HCT116 (cell line): Measurements from ENCODE around the gene ATP8A2. TPM values are rescaled to one million over a fixed set of nuclear protein-coding genes. Genes with fewer than 3 reads are reported as not detected.

Experiments
- ATAC-seq: fragments of 200-7000 bp; cut with Tn5 transposase; 2 replicates; pipeline ENCODE4 v1.9.1; 2020; ENCODE audit warnings: mild to moderate bottlenecking, moderate library complexity
- BruUV-seq: library from RNA; stranded (reverse); fragments of 400-500 nt; replicated peaks from 2 replicates; lab custom pipeline; 2021; lab: Mats Ljungman, UMichigan
- CTCF ChIA-PET: fragments of 300-600 bp; sonication (Branson Sonifier 250); formaldehyde crosslinking; loops from one replicate; lab custom pipeline; 2021; ENCODE audit warnings: antibody characterized with exemption; lab: Charles Lee
- POLR2A ChIA-PET: fragments of 300-600, 350-600 bp; sonication (Branson Sonifier 250); formaldehyde crosslinking; loops from one replicate; lab custom pipeline; 2021; ENCODE audit warnings: antibody characterized with exemption; lab: Charles Lee
- RAD21 ChIA-PET, 2 experiments: fragments of 300-600 bp; sonication (Branson Sonifier 250); formaldehyde crosslinking; loops; one replicate each; lab custom pipeline; 2023; ENCODE audit warnings: low total read pairs in 2 of 2; ENCODE audit not compliant: uncharacterized antibody in 2 of 2, unreplicated experiment in 2 of 2, low non-redundant PET in 1 of 2; lab: Charles Lee
- DNase-seq: peaks from one replicate; pipeline ENCODE4 v3.0.0-alpha.2; 2010; ENCODE audit warnings: low read depth, low spot score
- H2AFZ ChIP-seq: fragments of 200-600 bp; shearing (Covaris generic), sonication (generic); 2 replicates; pipeline ENCODE4 v1.6.1; 2017; ENCODE audit warnings: low read depth, mixed run types, mixed read lengths, antibody characterized with exemption, low read length; ENCODE audit not compliant: poor library complexity, severe bottlenecking
- H3K27ac ChIP-seq: 2 replicates; pipeline ENCODE4 v1.5.1; 2012; ENCODE audit warnings: low read depth, low read length
- H3K27me3 ChIP-seq: fragments of 200-600 bp; sonication (generic); 2 replicates; pipeline ENCODE4 v1.6.1; 2016; ENCODE audit warnings: mixed run types, low read length, mixed read lengths; ENCODE audit not compliant: insufficient read depth
- H3K36me3 ChIP-seq, 2 experiments: fragments of 200-500 bp in 1 of 2; fragments of 200-600 bp in 1 of 2; sonication (Bioruptor generic) in 1 of 2; sonication (generic) in 1 of 2; 2 replicates each; pipeline versions ENCODE4 v1.5.1 to v1.6.1; 2014 to 2016; ENCODE audit warnings: low read length in 2 of 2, inconsistent platforms in 1 of 2, mixed read lengths in 1 of 2, mixed run types in 1 of 2; ENCODE audit not compliant: insufficient read depth in 2 of 2, control insufficient read depth in 1 of 2
- H3K4me1 ChIP-seq, 2 experiments: fragments of 200-600 bp in 1 of 2; sonication (generic) in 1 of 2; 2 replicates each; pipeline versions ENCODE4 v1.5.1 to v1.6.1; 2012 to 2017; ENCODE audit warnings: low read length in 2 of 2, inconsistent platforms in 1 of 2, mild to moderate bottlenecking in 1 of 2, mixed read lengths in 1 of 2, mixed run types in 1 of 2, moderate library complexity in 1 of 2; ENCODE audit not compliant: insufficient read depth in 2 of 2, control insufficient read depth in 1 of 2
- H3K4me2 ChIP-seq: fragments of 200-600 bp; sonication (generic); 2 replicates; pipeline ENCODE4 v1.6.1; 2017; ENCODE audit warnings: mixed run types, low read length, mixed read lengths
- H3K4me3 ChIP-seq, 2 experiments: fragments of 200-600 bp in 1 of 2; sonication (generic) in 1 of 2; replicated peaks in 1 of 2; 2 replicates each; pipeline ENCODE4 v1.5.1; 2011 to 2016; ENCODE audit warnings: low read length in 2 of 2, control low read depth in 1 of 2, low read depth in 1 of 2, mild to moderate bottlenecking in 1 of 2, mixed read lengths in 1 of 2, mixed run types in 1 of 2
- H3K79me2 ChIP-seq: fragments of 200-600 bp; sonication (generic); 2 replicates; pipeline ENCODE4 v1.6.1; 2017; ENCODE audit warnings: mild to moderate bottlenecking, mixed run types, low read length, moderate library complexity, mixed read lengths; ENCODE audit not compliant: insufficient read depth
- H3K9ac ChIP-seq: fragments of 200-600 bp; sonication (generic); 2 replicates; pipeline ENCODE4 v1.6.1; 2016; ENCODE audit warnings: low read length, mixed read lengths
- H3K9me2 ChIP-seq: fragments of 200-600 bp; sonication (generic), shearing (Covaris generic); 2 replicates; pipeline ENCODE4 v1.6.1; 2017; ENCODE audit warnings: mixed run types, mild to moderate bottlenecking, moderate library complexity; ENCODE audit not compliant: insufficient read depth
- H3K9me3 ChIP-seq, 2 experiments: fragments of 200-500 bp in 1 of 2; fragments of 200-600 bp in 1 of 2; sonication (Bioruptor generic) in 1 of 2; sonication (generic) in 1 of 2; 2 replicates each; pipeline ENCODE4 v1.6.1; 2014 to 2017; ENCODE audit warnings: low read length in 2 of 2, mixed read lengths in 2 of 2, inconsistent platforms in 1 of 2, low read depth in 1 of 2, mild to moderate bottlenecking in 1 of 2, mixed run types in 1 of 2, moderate library complexity in 1 of 2; ENCODE audit not compliant: control insufficient read depth in 1 of 2, insufficient read depth in 1 of 2
- H4K20me1 ChIP-seq: fragments of 200-600 bp; sonication (generic), shearing (Covaris generic); 2 replicates; pipeline ENCODE4 v1.6.1; 2017; ENCODE audit warnings: mixed run types, mild to moderate bottlenecking, moderate library complexity; ENCODE audit not compliant: insufficient read depth
- CBX3 ChIP-seq: IDR thresholded peaks from 2 replicates; pipeline ENCODE4 v1.6.1; 2012; ENCODE audit warnings: low read depth
- CEBPB ChIP-seq: IDR thresholded peaks from 2 replicates; pipeline ENCODE4 v1.6.1; 2012; ENCODE audit warnings: low read depth
- EGR1 ChIP-seq: IDR thresholded peaks from 2 replicates; pipeline ENCODE4 v1.6.1; 2012; ENCODE audit warnings: low read depth
- POLR2AphosphoS5 ChIP-seq: IDR thresholded peaks from 2 replicates; pipeline ENCODE4 v1.6.1; 2011; ENCODE audit warnings: mild to moderate bottlenecking, low read depth, low read length, moderate library complexity
- RAD21 ChIP-seq: IDR thresholded peaks from 2 replicates; pipeline ENCODE4 v1.6.1; 2012; ENCODE audit warnings: low read depth, mild to moderate bottlenecking
- SIN3A ChIP-seq: IDR thresholded peaks from 2 replicates; pipeline ENCODE4 v1.6.1; 2012; ENCODE audit warnings: low read depth
- TCF7L2 ChIP-seq: IDR thresholded peaks from 2 replicates; pipeline ENCODE4 v1.7.0; 2011; ENCODE audit warnings: borderline replicate concordance, inconsistent platforms; ENCODE audit not compliant: insufficient read depth, insufficient read length; ENCODE audit errors: extremely low read depth
- YY1 ChIP-seq: IDR thresholded peaks from 2 replicates; pipeline ENCODE4 v1.6.1; 2011; ENCODE audit warnings: low read length, low read depth, moderate library complexity, mild to moderate bottlenecking; ENCODE audit not compliant: insufficient replicate concordance; ENCODE audit errors: extremely low read depth
- ZFX ChIP-seq: fragments of 450-650 bp; IDR thresholded peaks from 2 replicates; pipeline ENCODE4 v1.6.1; 2017
- ZNF274 ChIP-seq: fragments of 200-500 bp; sonication (Bioruptor generic); IDR thresholded peaks from 2 replicates; pipeline ENCODE4 v1.6.1; 2014; ENCODE audit warnings: mild to moderate bottlenecking, low read depth, low read length, inconsistent platforms
- intact Hi-C: fragments of 100-400 bp; cut with micrococcal nuclease; formaldehyde crosslinking; loops from 2 replicates; pipeline ENCODE4 v1.10.0; 2022
- total RNA-seq: library from RNA; stranded (reverse); gene quantifications from one replicate; pipeline ENCODE4 v1.2.1, GENCODE V29; 2021; ENCODE audit not compliant: unreplicated experiment
- TF ChIP-seq, protein P1 (sequence below): IDR thresholded peaks from 2 replicates; pipeline ENCODE4 v1.6.1; 2012
- TF ChIP-seq, protein P2 (sequence below): IDR thresholded peaks from 2 replicates; pipeline ENCODE4 v1.6.1; 2011; ENCODE audit warnings: mild to moderate bottlenecking, low read length, moderate library complexity; ENCODE audit not compliant: insufficient replicate concordance; ENCODE audit errors: extremely low read depth
- TF ChIP-seq, protein P3 (sequence below), 3 experiments: fragments of 200-600 bp in 1 of 3; sonication (generic) in 1 of 3; IDR thresholded peaks in 2 of 3; conservative IDR thresholded peaks in 1 of 3; 2 replicates each; pipeline ENCODE4 v1.5.1; 2012 to 2017; ENCODE audit warnings: low read depth in 2 of 3, low read length in 2 of 3, antibody characterized with exemption in 1 of 3, borderline replicate concordance in 1 of 3, control low read depth in 1 of 3, mild to moderate bottlenecking in 1 of 3, mixed read lengths in 1 of 3, mixed run types in 1 of 3, moderate library complexity in 1 of 3; ENCODE audit not compliant: insufficient read depth in 1 of 3
- TF ChIP-seq, protein P4 (sequence below): IDR thresholded peaks from 2 replicates; pipeline ENCODE4 v1.6.1; 2012; ENCODE audit warnings: low read depth

ATP8A2 gene
- total RNA-seq, 1 experiment from 2014 or later = not detected

DNA sequence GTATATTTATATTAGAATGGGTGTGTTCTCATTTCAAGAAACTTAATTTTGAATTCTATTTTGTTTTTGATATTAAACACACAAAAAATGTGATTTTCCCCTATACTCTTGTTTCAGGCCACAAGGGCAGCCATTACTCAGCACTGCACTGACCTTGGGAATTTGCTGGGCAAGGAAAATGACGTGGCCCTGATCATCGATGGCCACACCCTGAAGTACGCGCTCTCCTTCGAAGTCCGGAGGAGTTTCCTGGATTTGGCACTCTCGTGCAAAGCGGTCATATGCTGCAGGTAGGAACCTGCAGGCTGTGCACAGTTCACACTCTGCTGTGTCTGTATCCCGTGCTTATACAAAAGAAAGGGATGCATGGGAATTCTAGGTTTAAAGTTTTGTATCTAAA is 327.3 kb downstream of the ATP8A2 start:
- ATAC-seq = no peak
- intact Hi-C loops = no loop called here
- RAD21 ChIA-PET = no interaction called here
- no peaks in the 10 kb centered on the region for H4K20me1 ChIP-seq
- no peak overlapping the region for H3K4me2 ChIP-seq
- no peak for TF ChIP-seq RAD21
- no peak for TF ChIP-seq ZNF274
- no peak for TF ChIP-seq ZFX
- TF ChIP-seq YY1 = no peak
- no peak for TF ChIP-seq CBX3
- TF ChIP-seq CEBPB = no peak
- TF ChIP-seq, protein P1, sequence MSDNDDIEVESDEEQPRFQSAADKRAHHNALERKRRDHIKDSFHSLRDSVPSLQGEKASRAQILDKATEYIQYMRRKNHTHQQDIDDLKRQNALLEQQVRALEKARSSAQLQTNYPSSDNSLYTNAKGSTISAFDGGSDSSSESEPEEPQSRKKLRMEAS = no peak
- TF ChIP-seq SIN3A = no peak
- no peak for TF ChIP-seq EGR1
- no peak for TF ChIP-seq TCF7L2
- TF ChIP-seq POLR2AphosphoS5 = no peak
- TF ChIP-seq, protein P2, sequence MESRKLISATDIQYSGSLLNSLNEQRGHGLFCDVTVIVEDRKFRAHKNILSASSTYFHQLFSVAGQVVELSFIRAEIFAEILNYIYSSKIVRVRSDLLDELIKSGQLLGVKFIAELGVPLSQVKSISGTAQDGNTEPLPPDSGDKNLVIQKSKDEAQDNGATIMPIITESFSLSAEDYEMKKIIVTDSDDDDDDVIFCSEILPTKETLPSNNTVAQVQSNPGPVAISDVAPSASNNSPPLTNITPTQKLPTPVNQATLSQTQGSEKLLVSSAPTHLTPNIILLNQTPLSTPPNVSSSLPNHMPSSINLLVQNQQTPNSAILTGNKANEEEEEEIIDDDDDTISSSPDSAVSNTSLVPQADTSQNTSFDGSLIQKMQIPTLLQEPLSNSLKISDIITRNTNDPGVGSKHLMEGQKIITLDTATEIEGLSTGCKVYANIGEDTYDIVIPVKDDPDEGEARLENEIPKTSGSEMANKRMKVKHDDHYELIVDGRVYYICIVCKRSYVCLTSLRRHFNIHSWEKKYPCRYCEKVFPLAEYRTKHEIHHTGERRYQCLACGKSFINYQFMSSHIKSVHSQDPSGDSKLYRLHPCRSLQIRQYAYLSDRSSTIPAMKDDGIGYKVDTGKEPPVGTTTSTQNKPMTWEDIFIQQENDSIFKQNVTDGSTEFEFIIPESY = no peak
- TF ChIP-seq, protein P3, sequence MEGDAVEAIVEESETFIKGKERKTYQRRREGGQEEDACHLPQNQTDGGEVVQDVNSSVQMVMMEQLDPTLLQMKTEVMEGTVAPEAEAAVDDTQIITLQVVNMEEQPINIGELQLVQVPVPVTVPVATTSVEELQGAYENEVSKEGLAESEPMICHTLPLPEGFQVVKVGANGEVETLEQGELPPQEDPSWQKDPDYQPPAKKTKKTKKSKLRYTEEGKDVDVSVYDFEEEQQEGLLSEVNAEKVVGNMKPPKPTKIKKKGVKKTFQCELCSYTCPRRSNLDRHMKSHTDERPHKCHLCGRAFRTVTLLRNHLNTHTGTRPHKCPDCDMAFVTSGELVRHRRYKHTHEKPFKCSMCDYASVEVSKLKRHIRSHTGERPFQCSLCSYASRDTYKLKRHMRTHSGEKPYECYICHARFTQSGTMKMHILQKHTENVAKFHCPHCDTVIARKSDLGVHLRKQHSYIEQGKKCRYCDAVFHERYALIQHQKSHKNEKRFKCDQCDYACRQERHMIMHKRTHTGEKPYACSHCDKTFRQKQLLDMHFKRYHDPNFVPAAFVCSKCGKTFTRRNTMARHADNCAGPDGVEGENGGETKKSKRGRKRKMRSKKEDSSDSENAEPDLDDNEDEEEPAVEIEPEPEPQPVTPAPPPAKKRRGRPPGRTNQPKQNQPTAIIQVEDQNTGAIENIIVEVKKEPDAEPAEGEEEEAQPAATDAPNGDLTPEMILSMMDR (IDR thresholded peaks at IDR 0.05 in 2 of 3, conservative IDR thresholded peaks at IDR 0.05 in 1 of 3; ENCODE audit: borderline replicate concordance in 1 of 3, insufficient read depth in 1 of 3, low read depth in 2 of 3, low read length in 2 of 3) = no peak
- TF ChIP-seq, protein P4, sequence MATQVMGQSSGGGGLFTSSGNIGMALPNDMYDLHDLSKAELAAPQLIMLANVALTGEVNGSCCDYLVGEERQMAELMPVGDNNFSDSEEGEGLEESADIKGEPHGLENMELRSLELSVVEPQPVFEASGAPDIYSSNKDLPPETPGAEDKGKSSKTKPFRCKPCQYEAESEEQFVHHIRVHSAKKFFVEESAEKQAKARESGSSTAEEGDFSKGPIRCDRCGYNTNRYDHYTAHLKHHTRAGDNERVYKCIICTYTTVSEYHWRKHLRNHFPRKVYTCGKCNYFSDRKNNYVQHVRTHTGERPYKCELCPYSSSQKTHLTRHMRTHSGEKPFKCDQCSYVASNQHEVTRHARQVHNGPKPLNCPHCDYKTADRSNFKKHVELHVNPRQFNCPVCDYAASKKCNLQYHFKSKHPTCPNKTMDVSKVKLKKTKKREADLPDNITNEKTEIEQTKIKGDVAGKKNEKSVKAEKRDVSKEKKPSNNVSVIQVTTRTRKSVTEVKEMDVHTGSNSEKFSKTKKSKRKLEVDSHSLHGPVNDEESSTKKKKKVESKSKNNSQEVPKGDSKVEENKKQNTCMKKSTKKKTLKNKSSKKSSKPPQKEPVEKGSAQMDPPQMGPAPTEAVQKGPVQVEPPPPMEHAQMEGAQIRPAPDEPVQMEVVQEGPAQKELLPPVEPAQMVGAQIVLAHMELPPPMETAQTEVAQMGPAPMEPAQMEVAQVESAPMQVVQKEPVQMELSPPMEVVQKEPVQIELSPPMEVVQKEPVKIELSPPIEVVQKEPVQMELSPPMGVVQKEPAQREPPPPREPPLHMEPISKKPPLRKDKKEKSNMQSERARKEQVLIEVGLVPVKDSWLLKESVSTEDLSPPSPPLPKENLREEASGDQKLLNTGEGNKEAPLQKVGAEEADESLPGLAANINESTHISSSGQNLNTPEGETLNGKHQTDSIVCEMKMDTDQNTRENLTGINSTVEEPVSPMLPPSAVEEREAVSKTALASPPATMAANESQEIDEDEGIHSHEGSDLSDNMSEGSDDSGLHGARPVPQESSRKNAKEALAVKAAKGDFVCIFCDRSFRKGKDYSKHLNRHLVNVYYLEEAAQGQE = no peak
- no peak overlapping the region for H2AFZ ChIP-seq
- POLR2A ChIA-PET = no interaction called here
- no peaks in the 10 kb centered on the region for H3K9me3 ChIP-seq
- no peaks in the 10 kb centered on the region for H3K9me2 ChIP-seq
- no peaks in the 10 kb centered on the region for H3K79me2 ChIP-seq
- H3K27me3 ChIP-seq = no peaks in the 10 kb centered on the region; the same call in 1 of the 2 replicates
- H3K4me3 ChIP-seq = no peak overlapping the region
- no TSS peak for BruUV-seq
- H3K4me1 ChIP-seq = no peaks in the 10 kb centered on the region
- H3K36me3 ChIP-seq = no peaks in the 10 kb centered on the region
- no peak overlapping the region for H3K9ac ChIP-seq
- no peak for DNase-seq
- no peak overlapping the region for H3K27ac ChIP-seq
- CTCF ChIA-PET = no interaction called here
